Keratinocyte (primary cell): ENCODE results near the gene GINS2. TPM values are rescaled to one million over a fixed set of nuclear protein-coding genes. Genes with fewer than 3 reads are reported as not detected.
A peak's percentile ranks its signal among the peaks of the same experiment; 100 is the strongest.

ENCODE experiments used
- DNase-seq: peaks from one replicate; pipeline ENCODE4 v3.0.0-alpha.2; 2011; ENCODE audit warnings: low read depth, missing footprints, low spot score
- FAIRE-seq: peaks from 2 replicates; lab custom pipeline; 2011; peaks lifted over from hg19 to GRCh38; lab: Jason Lieb, UNC
- H2AFZ ChIP-seq: 2 replicates; pipeline ENCODE4 v1.6.0; 2012; ENCODE audit warnings: low read length, control low read depth, inconsistent platforms; ENCODE audit not compliant: control insufficient read depth
- H3K27ac ChIP-seq: 2 replicates; pipeline ENCODE4 v1.5.1; 2011; ENCODE audit warnings: low read length; ENCODE audit not compliant: control insufficient read depth, insufficient read depth
- H3K27me3 ChIP-seq: 3 replicates; pipeline ENCODE4 v1.6.0; 2011; ENCODE audit warnings: low read length; ENCODE audit not compliant: control insufficient read depth, insufficient read depth; ENCODE audit errors: extremely low read depth
- H3K36me3 ChIP-seq, 2 experiments: 2 replicates in 1 of 2; 3 replicates in 1 of 2; pipeline ENCODE4 v1.5.1; 2011; ENCODE audit warnings: low read length in 2 of 2, mild to moderate bottlenecking in 1 of 2; ENCODE audit not compliant: control insufficient read depth in 2 of 2, insufficient read depth in 2 of 2; ENCODE audit errors: extremely low read depth in 1 of 2
- H3K4me1 ChIP-seq: 3 replicates; pipeline ENCODE4 v1.5.1; 2011; ENCODE audit warnings: low read length; ENCODE audit not compliant: control insufficient read depth, insufficient read depth; ENCODE audit errors: extremely low read depth
- H3K4me2 ChIP-seq: 3 replicates; pipeline ENCODE4 v1.6.0; 2011; ENCODE audit warnings: low read depth, low read length; ENCODE audit not compliant: control insufficient read depth, insufficient read depth; ENCODE audit errors: extremely low read depth
- H3K4me3 ChIP-seq, 3 experiments: fragments of 200-600 bp in 1 of 3; sonication (generic) in 1 of 3; 2 replicates in 2 of 3; 3 replicates in 1 of 3; pipeline ENCODE4 v1.5.1; 2011 to 2016; ENCODE audit warnings: low read length in 3 of 3, mild to moderate bottlenecking in 3 of 3, control low read depth in 2 of 3, inconsistent platforms in 1 of 3, low read depth in 1 of 3, mixed read lengths in 1 of 3, mixed run types in 1 of 3, moderate library complexity in 1 of 3; ENCODE audit not compliant: control insufficient read depth in 2 of 3, insufficient read depth in 2 of 3; ENCODE audit errors: extremely low read depth in 1 of 3
- H3K79me2 ChIP-seq: 2 replicates; pipeline ENCODE4 v1.6.0; 2012; ENCODE audit warnings: low read length; ENCODE audit not compliant: control insufficient read depth, insufficient read depth
- H3K9ac ChIP-seq: 3 replicates; pipeline ENCODE4 v1.6.0; 2011; ENCODE audit warnings: low read length; ENCODE audit not compliant: control insufficient read depth, insufficient read depth; ENCODE audit errors: extremely low read depth
- H3K9me1 ChIP-seq: 3 replicates; pipeline ENCODE4 v1.6.0; 2011; ENCODE audit warnings: low read length; ENCODE audit not compliant: control insufficient read depth, insufficient read depth; ENCODE audit errors: extremely low read depth
- H3K9me3 ChIP-seq: 2 replicates; pipeline ENCODE4 v1.5.1; 2012; ENCODE audit warnings: low read depth, low read length; ENCODE audit not compliant: control insufficient read depth
- H4K20me1 ChIP-seq: 3 replicates; pipeline ENCODE4 v1.6.0; 2011; ENCODE audit warnings: low read length; ENCODE audit not compliant: control insufficient read depth, insufficient read depth; ENCODE audit errors: extremely low read depth
- CTCF ChIP-seq, 3 experiments: IDR thresholded peaks in 1 of 3; conservative IDR thresholded peaks in 1 of 3; optimal IDR thresholded peaks in 1 of 3; 2 replicates in 2 of 3; 3 replicates in 1 of 3; pipeline versions ENCODE3 to v1.5.1; 2011; ENCODE audit warnings: low read length in 3 of 3, mild to moderate bottlenecking in 3 of 3, moderate library complexity in 2 of 3, control low read depth in 1 of 3, inconsistent platforms in 1 of 3; ENCODE audit not compliant: insufficient read depth in 2 of 3; ENCODE audit errors: extremely low read depth in 1 of 3
- EZH2 ChIP-seq: IDR thresholded peaks from one replicate; pipeline ENCODE4 v1.6.1; 2012; ENCODE audit warnings: inconsistent platforms, mild to moderate bottlenecking, low read length, moderate library complexity
- dilution Hi-C: fragments of 300-500 bp; cut with MboI; formaldehyde crosslinking; loops from one replicate; pipeline ENCODE4 v1.7.0; 2020; ENCODE audit warnings: low sequenced_read_pairs; ENCODE audit not compliant: extremely low pct_ligation_motif_present
- polyA plus RNA-seq, 5 experiments: library from polyadenylated mRNA; depleted of rRNA in 3 of 5; stranded (reverse) in 3 of 5; stranded (forward) in 1 of 5; unstranded in 1 of 5; fragments of >200 nt; gene quantifications; 1 replicate in 1 of 5; 2 replicates in 3 of 5; 3 replicates in 1 of 5; pipeline versions ENCODE4 v1.2.1 to v1.2.3, GENCODE V29; 2011 to 2012; ENCODE audit warnings: missing spikeins in 2 of 5, low read depth in 1 of 5, low replicate concordance in 1 of 5

GINS2 gene
- polyA plus RNA-seq, 1 donor (not counting 4 experiments of a cell fraction or from before 2014, with no cell fraction given) = 11.2 TPM

- FAIRE-seq = peak; percentile 29
- Histone ChIP-seq H3K9ac (no peak overlapping the region), H3K36me3 (peaks cover 2 to 41% of the 10 kb centered on the region in 2 experiments), H4K20me1 (peaks cover 44% of the 10 kb centered on the region), H3K27ac (no peak overlapping the region), H3K9me1 (peaks cover 7% of the 10 kb centered on the region), H3K79me2 (peaks cover 37% of the 10 kb centered on the region), H3K4me1 (peaks cover 80% of the 10 kb centered on the region), H3K9me3 (no peaks in the 10 kb centered on the region), H3K27me3 (no peaks in the 10 kb centered on the region), H2AFZ (no peak overlapping the region), H3K4me3 (no peak overlapping the region), H3K4me2 (no peak overlapping the region)
- dilution Hi-C loops = no loop called here
- TF ChIP-seq CTCF (optimal IDR thresholded peaks at IDR 0.05 in 1 of 3, IDR thresholded peaks at IDR 0.05 in 1 of 3, conservative IDR thresholded peaks at IDR 0.05 in 1 of 3; ENCODE audit: extremely low read depth in 1 of 3, insufficient read depth in 2 of 3, low read length in 3 of 3) (peak; percentile 30 to 55 (median 35)), EZH2 (no peak)
- no peak for DNase-seq
Observed at GRCh38 chr16:85718682-85719081, 29.9 kb upstream of the GINS2 start.

GRCh38 chr16:85718153-85718477, 29.4 kb upstream of the GINS2 start:
- Histone ChIP-seq H3K4me1 (peaks cover 77% of the 10 kb centered on the region), H3K9me3 (no peaks in the 10 kb centered on the region), H3K9me1 (peaks cover 7% of the 10 kb centered on the region), H3K79me2 (peaks cover 35% of the 10 kb centered on the region), H3K9ac (no peak overlapping the region), H3K27ac (no peak overlapping the region), H4K20me1 (peaks cover 39% of the 10 kb centered on the region), H3K27me3 (no peaks in the 10 kb centered on the region), H3K4me3 (no peak overlapping the region), H3K36me3 (peaks cover 4 to 38% of the 10 kb centered on the region in 2 experiments), H3K4me2 (no peak overlapping the region), H2AFZ (no peak overlapping the region)
- DNase-seq (no peak), FAIRE-seq (no peak)
- TF ChIP-seq CTCF (optimal IDR thresholded peaks at IDR 0.05 in 1 of 3, IDR thresholded peaks at IDR 0.05 in 1 of 3, conservative IDR thresholded peaks at IDR 0.05 in 1 of 3; ENCODE audit: extremely low read depth in 1 of 3, insufficient read depth in 2 of 3, low read length in 3 of 3) (no peak), EZH2 (no peak)
- dilution Hi-C loops = no loop called here
